Neuronal stem cell (in vitro differentiated cells): Measurements from ENCODE around the gene MID1IP1.

ENCODE experiments used
- DNase-seq: peaks from one replicate; pipeline ENCODE4 v3.0.0-alpha.2; 2013; ENCODE audit warnings: low spot score
- H2AFZ ChIP-seq: one replicate; pipeline ENCODE4 v1.6.1; 2013; ENCODE audit warnings: mild to moderate bottlenecking, low read length, inconsistent platforms
- H2AK5ac ChIP-seq: 2 replicates; pipeline ENCODE4 v1.6.1; 2013; ENCODE audit warnings: low read depth, mild to moderate bottlenecking, inconsistent platforms, low read length, moderate library complexity, mixed read lengths
- H2BK120ac ChIP-seq: 2 replicates; pipeline ENCODE4 v1.6.1; 2013; ENCODE audit warnings: low read depth, mild to moderate bottlenecking, inconsistent platforms, low read length, moderate library complexity, mixed read lengths
- H2BK12ac ChIP-seq: one replicate; pipeline ENCODE4 v1.6.1; 2013; ENCODE audit warnings: low read length, inconsistent platforms
- H2BK15ac ChIP-seq: 2 replicates; pipeline ENCODE4 v1.6.1; 2013; ENCODE audit warnings: mild to moderate bottlenecking, low read length, inconsistent platforms, mixed read lengths
- H2BK5ac ChIP-seq: one replicate; pipeline ENCODE4 v1.6.1; 2013; ENCODE audit warnings: inconsistent platforms, mild to moderate bottlenecking, low read length, moderate library complexity
- H3K14ac ChIP-seq: one replicate; pipeline ENCODE4 v1.6.1; 2013; ENCODE audit warnings: low read length, inconsistent platforms
- H3K18ac ChIP-seq: 2 replicates; pipeline ENCODE4 v1.6.1; 2013; ENCODE audit warnings: low read length, inconsistent platforms
- H3K23ac ChIP-seq: 2 replicates; pipeline ENCODE4 v1.6.1; 2013; ENCODE audit warnings: low read depth, mild to moderate bottlenecking, mixed read lengths, low read length, inconsistent platforms; ENCODE audit not compliant: poor library complexity
- H3K27ac ChIP-seq: replicated peaks from 3 replicates; pipeline ENCODE4 v1.5.1; 2013; ENCODE audit warnings: low read length, inconsistent platforms
- H3K27me3 ChIP-seq, 3 experiments: 2 replicates each; pipeline ENCODE4 v1.6.1; 2013; ENCODE audit warnings: low read length in 3 of 3, mild to moderate bottlenecking in 2 of 3, inconsistent platforms in 1 of 3, low read depth in 1 of 3, mixed read lengths in 1 of 3, moderate library complexity in 1 of 3; ENCODE audit not compliant: control insufficient read depth in 3 of 3, insufficient read depth in 3 of 3
- H3K36me3 ChIP-seq, 2 donors: replicated peaks in 1 of 2; 2 replicates each; pipeline ENCODE4 v1.6.1; 2013; ENCODE audit warnings: low read length in 2 of 2; ENCODE audit not compliant: control insufficient read depth in 2 of 2, insufficient read depth in 2 of 2
- H3K4ac ChIP-seq: 2 replicates; pipeline ENCODE4 v1.6.1; 2013; ENCODE audit warnings: inconsistent platforms, mild to moderate bottlenecking, low read length, moderate library complexity
- H3K4me1 ChIP-seq, 2 donors: 1 replicate in 1 of 2; 2 replicates in 1 of 2; pipeline ENCODE4 v1.6.1; 2013; ENCODE audit warnings: low read length in 2 of 2, low read depth in 1 of 2; ENCODE audit not compliant: control insufficient read depth in 2 of 2, insufficient read depth in 1 of 2
- H3K4me2 ChIP-seq: one replicate; pipeline ENCODE4 v1.6.1; 2013; ENCODE audit warnings: mild to moderate bottlenecking, low read length, inconsistent platforms; ENCODE audit not compliant: insufficient read depth, poor library complexity, severe bottlenecking
- H3K4me3 ChIP-seq, 2 donors: 2 replicates each; pipeline ENCODE4 v1.5.1; 2013; ENCODE audit warnings: low read length in 2 of 2, mild to moderate bottlenecking in 2 of 2, inconsistent platforms in 1 of 2, moderate library complexity in 1 of 2
- H3K79me1 ChIP-seq: one replicate; pipeline ENCODE4 v1.6.1; 2013; ENCODE audit warnings: low read depth, mild to moderate bottlenecking, inconsistent platforms, low read length, moderate library complexity
- H3K9ac ChIP-seq: one replicate; pipeline ENCODE4 v1.6.1; 2013; ENCODE audit warnings: mild to moderate bottlenecking, low read depth, low read length, inconsistent platforms; ENCODE audit not compliant: poor library complexity
- H3K9me3 ChIP-seq, 2 donors: replicated peaks in 1 of 2; 2 replicates each; pipeline versions ENCODE3 to v1.6.1; 2013; ENCODE audit warnings: low read length in 2 of 2, mild to moderate bottlenecking in 2 of 2, inconsistent platforms in 1 of 2, low read depth in 1 of 2, mixed read lengths in 1 of 2, moderate library complexity in 1 of 2; ENCODE audit not compliant: control insufficient read depth in 2 of 2, insufficient read depth in 1 of 2
- H4K8ac ChIP-seq: one replicate; pipeline ENCODE4 v1.6.1; 2013; ENCODE audit warnings: low read depth, mild to moderate bottlenecking, inconsistent platforms, low read length, moderate library complexity
- H4K91ac ChIP-seq: one replicate; pipeline ENCODE4 v1.6.1; 2013; ENCODE audit warnings: low read length, low read depth, mild to moderate bottlenecking, inconsistent platforms; ENCODE audit not compliant: poor library complexity
- WGBS, 2 donors: extraction: QIAGEN DNeasy Blood & Tissue Kit; methylation state at CpG; one replicate each; pipeline ENCODE4 v1.1.7; 2013; ENCODE audit warnings: missing lambda C conversion rate in 2 of 2, mixed read lengths in 1 of 2; ENCODE audit not compliant: insufficient read length in 2 of 2, insufficient replicate concordance in 1 of 2; ENCODE audit errors: extremely low coverage in 2 of 2; 5-methylcytosine and 5-hydroxymethylcytosine counted together

MID1IP1 gene

DNA sequence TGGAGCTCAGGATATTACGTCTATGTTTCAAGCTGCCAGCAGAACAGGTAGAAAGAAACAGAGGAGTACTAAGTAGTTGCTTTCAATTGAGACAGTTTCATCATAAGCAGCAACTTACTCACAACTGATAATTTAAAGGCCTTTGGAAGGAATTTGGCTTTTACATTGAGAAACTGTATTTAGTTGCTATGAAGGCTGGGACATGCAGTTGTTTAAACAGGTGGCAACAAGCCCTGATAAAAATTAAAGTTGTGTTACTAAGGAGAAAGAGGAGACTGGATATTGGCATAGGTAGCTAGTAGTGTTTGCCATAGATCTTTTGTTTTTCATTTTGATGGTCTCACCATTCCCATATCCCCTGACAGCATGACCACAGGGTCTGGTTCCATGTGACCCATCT lies 18.4 kb downstream of the MID1IP1 start:
- no peak for DNase-seq
- no peak overlapping the region for H2AK5ac ChIP-seq
- no peak overlapping the region for H4K8ac ChIP-seq
- no CpG with 5 or more reads among the region's 1 CpG for WGBS, 2 donors
- no peak overlapping the region for H2BK120ac ChIP-seq
- H3K4me1 ChIP-seq, result no peaks in the 10 kb centered on the region
- H4K91ac ChIP-seq, result no peak overlapping the region
- no peak overlapping the region for H3K4ac ChIP-seq
- no peaks in the 10 kb centered on the region for H3K79me1 ChIP-seq
- no peaks in the 10 kb centered on the region for H3K27me3 ChIP-seq
- H3K18ac ChIP-seq, result no peak overlapping the region
- H3K36me3 ChIP-seq, result no peaks in the 10 kb centered on the region
- no peak overlapping the region for H3K27ac ChIP-seq
- no peak overlapping the region for H3K4me2 ChIP-seq
- H2BK15ac ChIP-seq, result no peak overlapping the region
- H3K23ac ChIP-seq, result no peak overlapping the region
- H3K9me3 ChIP-seq, result no peaks in the 10 kb centered on the region
- H3K9ac ChIP-seq, result no peak overlapping the region
- no peak overlapping the region for H2AFZ ChIP-seq
- H2BK5ac ChIP-seq, result no peak overlapping the region
- H3K4me3 ChIP-seq, result no peak overlapping the region
- H3K14ac ChIP-seq, result no peak overlapping the region
- H2BK12ac ChIP-seq, result no peak overlapping the region

DNA sequence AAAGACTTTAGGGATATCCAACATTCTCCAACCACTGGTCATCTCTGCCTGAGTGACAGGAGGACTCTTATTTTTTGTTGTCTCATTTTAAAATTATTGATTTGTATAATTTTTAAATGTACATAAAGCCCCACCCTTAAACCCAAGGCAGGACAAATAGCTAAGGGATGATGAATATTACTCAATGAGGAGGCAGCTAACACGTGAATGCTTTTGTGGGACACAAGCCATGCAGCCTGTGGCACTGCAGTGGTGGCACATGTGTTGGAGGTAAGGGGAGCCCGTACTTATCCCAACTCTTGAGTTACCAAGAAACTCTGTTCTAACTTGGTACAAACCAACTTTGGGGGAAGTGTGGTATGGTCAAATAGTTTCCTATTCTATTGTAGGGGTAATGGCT lies 19.5 kb downstream of the MID1IP1 start:
- no CpG with 5 or more reads among the region's 2 CpGs for WGBS, 2 donors
- no peak overlapping the region for H2BK12ac ChIP-seq
- H3K36me3 ChIP-seq, result no peaks in the 10 kb centered on the region
- no peaks in the 10 kb centered on the region for H3K9me3 ChIP-seq
- H2BK5ac ChIP-seq, result no peak overlapping the region
- no peak overlapping the region for H3K4me2 ChIP-seq
- no peaks in the 10 kb centered on the region for H3K4me1 ChIP-seq
- H3K18ac ChIP-seq, result no peak overlapping the region
- DNase-seq, result no peak
- H3K79me1 ChIP-seq, result no peaks in the 10 kb centered on the region
- H4K91ac ChIP-seq, result no peak overlapping the region
- H3K9ac ChIP-seq, result no peak overlapping the region
- H2AK5ac ChIP-seq, result no peak overlapping the region
- H3K27me3 ChIP-seq, result no peaks in the 10 kb centered on the region
- no peak overlapping the region for H3K27ac ChIP-seq
- H3K4me3 ChIP-seq, result no peak overlapping the region
- H2AFZ ChIP-seq, result no peak overlapping the region
- H4K8ac ChIP-seq, result no peak overlapping the region
- no peak overlapping the region for H3K23ac ChIP-seq
- no peak overlapping the region for H2BK15ac ChIP-seq
- no peak overlapping the region for H3K14ac ChIP-seq
- no peak overlapping the region for H2BK120ac ChIP-seq
- no peak overlapping the region for H3K4ac ChIP-seq

DNA sequence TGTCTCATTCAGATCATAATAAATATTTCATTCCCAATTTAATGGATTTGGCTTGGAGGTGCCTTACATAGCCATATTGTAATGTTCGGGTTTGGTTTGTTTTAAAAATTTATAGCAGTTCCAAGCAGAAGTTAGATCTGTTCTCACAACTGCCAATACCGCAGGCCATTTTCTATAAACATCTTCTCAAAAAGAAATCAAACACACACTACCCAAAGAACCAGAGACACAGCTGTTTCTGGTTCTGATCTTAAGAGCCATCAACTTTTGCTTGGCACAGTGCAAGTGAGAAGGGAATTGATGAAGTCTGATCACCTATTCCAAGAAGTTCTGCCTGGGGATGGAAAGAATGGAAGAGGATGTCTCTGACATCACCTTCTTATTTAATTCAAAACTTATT lies 22.9 kb downstream of the MID1IP1 start:
- no peak overlapping the region for H2BK5ac ChIP-seq
- no peak overlapping the region for H3K23ac ChIP-seq
- H4K91ac ChIP-seq, result no peak overlapping the region
- H3K27me3 ChIP-seq, result no peaks in the 10 kb centered on the region
- H3K4me2 ChIP-seq, result no peak overlapping the region
- DNase-seq, result no peak
- H3K4me1 ChIP-seq, result no peaks in the 10 kb centered on the region
- no CpG with 5 or more reads among the region's 2 CpGs for WGBS, 2 donors
- no peak overlapping the region for H3K18ac ChIP-seq
- no peak overlapping the region for H2BK12ac ChIP-seq
- no peak overlapping the region for H3K14ac ChIP-seq
- H3K27ac ChIP-seq, result no peak overlapping the region
- H3K9ac ChIP-seq, result no peak overlapping the region
- H3K36me3 ChIP-seq, result no peaks in the 10 kb centered on the region
- no peak overlapping the region for H2AK5ac ChIP-seq
- H3K79me1 ChIP-seq, result no peaks in the 10 kb centered on the region
- H3K9me3 ChIP-seq, result no peaks in the 10 kb centered on the region
- H3K4ac ChIP-seq, result no peak overlapping the region
- no peak overlapping the region for H4K8ac ChIP-seq
- no peak overlapping the region for H2BK120ac ChIP-seq
- H3K4me3 ChIP-seq, result no peak overlapping the region
- no peak overlapping the region for H2AFZ ChIP-seq
- H2BK15ac ChIP-seq, result no peak overlapping the region

GRCh38 chrX:38831949-38832348 lies 30.7 kb downstream of the MID1IP1 start:
- H3K4me3 ChIP-seq, result no peak overlapping the region
- no peak overlapping the region for H3K4ac ChIP-seq
- no peaks in the 10 kb centered on the region for H3K4me1 ChIP-seq
- H3K23ac ChIP-seq, result no peak overlapping the region
- H3K9ac ChIP-seq, result no peak overlapping the region
- no peak overlapping the region for H2AFZ ChIP-seq
- H3K9me3 ChIP-seq, result no peaks in the 10 kb centered on the region
- H3K27me3 ChIP-seq, result no peaks in the 10 kb centered on the region
- H2BK120ac ChIP-seq, result no peak overlapping the region
- no peak overlapping the region for H2BK15ac ChIP-seq
- no peak overlapping the region for H3K18ac ChIP-seq
- no peak overlapping the region for H3K27ac ChIP-seq
- no peak overlapping the region for H3K14ac ChIP-seq
- no peak overlapping the region for H4K91ac ChIP-seq
- H3K79me1 ChIP-seq, result no peaks in the 10 kb centered on the region
- no peak for DNase-seq
- no peak overlapping the region for H4K8ac ChIP-seq
- H2AK5ac ChIP-seq, result no peak overlapping the region
- H3K4me2 ChIP-seq, result no peak overlapping the region
- WGBS, 2 donors, result no CpG with 5 or more reads among the region's 2 CpGs
- no peak overlapping the region for H2BK5ac ChIP-seq
- H3K36me3 ChIP-seq, result no peaks in the 10 kb centered on the region
- H2BK12ac ChIP-seq, result no peak overlapping the region
